ENCODE results near the gene TP53AIP1.

- TF ChIP-seq CTCF (conservative IDR thresholded peaks at IDR 0.05) (no peak), ZFX (IDR thresholded peaks at IDR 0.05) (no peak)
Observed at GRCh38 chr11:128888034-128888985, 54.4 kb downstream of the TP53AIP1 start.
